GM19438 (cell line): Measurements from ENCODE around the gene SNCB.

Source experiments
- ATAC-seq: cut with Tn5 transposase; IDR thresholded peaks from one replicate; pipeline ENCODE4 v1.9.1; 2021; ENCODE audit warnings: low read depth; ENCODE audit not compliant: unreplicated experiment

SNCB gene

DNA sequence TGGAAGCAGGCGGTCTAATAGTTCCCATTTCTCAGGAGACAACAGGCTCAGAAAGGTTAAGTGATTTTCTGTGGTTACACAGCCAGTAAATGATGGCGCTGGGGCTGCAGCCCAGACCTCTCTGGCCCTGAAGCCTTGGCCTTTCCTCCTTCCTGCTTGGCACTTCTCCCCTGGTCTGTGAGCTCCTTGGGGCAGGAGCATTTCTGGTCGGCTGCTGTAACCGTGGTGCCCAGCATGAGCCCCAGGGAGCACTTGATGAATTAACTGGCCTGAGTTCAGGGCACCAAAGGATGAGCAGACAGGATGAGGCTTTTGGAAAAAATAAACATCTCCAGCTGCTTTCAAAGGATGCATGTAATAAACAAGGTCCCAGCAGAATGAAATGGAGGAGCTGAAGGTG lies 51.0 kb downstream of the SNCB start:
- ATAC-seq = no peak

GRCh38 chr5:176578391-176578808 lies 51.9 kb downstream of the SNCB start:
- peak; percentile 60 for ATAC-seq

DNA sequence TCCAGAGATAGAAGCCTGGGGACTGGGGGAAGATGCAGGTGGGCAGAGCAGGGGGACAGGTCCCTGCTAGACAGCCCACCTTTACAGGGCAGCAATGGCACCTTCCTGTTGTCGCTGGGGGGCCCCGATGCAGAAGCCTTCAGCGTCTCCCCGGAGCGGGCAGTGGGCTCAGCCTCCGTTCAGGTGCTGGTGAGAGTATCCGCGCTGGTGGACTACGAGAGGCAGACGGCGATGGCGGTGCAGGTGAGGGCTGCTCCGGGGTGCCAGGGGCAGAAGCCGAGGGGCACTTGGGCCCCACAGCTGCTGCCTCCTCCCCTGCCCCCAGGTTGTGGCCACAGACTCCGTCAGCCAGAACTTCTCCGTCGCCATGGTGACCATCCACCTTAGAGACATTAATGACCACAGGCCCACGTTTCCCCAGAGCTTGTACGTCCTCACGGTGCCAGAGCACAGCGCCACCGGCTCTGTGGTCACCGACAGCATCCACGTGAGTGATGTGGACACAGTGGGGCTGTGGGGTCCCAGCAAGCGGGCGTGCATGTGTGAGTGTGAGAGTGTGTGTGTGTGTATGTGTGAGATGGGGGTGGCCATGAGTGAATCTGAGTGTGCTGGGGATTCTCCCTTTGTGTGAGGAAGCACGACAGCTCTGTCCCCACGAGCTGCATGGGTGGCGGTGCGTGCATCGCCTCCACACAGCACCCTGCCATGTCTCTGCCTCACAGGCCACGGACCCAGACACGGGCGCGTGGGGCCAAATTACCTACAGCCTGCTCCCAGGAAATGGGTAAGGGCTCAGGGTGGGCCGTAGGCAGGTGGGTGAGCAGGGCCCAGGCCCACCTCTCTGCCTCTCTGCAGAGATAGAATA lies 52.8 kb downstream of the SNCB start:
- ATAC-seq = no peak

- no peak for ATAC-seq
Measured at GRCh38 chr5:176575488-176576422, 54.6 kb downstream of the SNCB start.

GRCh38 chr5:176575066-176575465 lies 55.3 kb downstream of the SNCB start:
- no peak for ATAC-seq

DNA sequence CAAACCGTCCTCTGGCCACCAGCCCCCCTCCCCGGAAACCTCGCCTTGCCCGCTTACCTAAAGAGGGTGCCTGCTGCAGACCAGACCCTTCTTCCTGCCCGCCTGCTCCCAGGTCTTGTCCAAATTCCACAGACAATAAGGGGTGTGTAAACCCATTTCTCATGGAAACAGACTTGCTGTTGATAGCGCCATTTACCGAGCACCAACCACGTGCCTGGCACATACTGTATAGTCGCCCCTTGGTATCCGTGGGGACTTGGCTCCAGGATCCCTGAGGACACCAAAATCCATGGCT lies 56.1 kb downstream of the SNCB start:
- no peak for ATAC-seq

GRCh38 chr5:176573564-176574296 lies 56.6 kb downstream of the SNCB start:
- peak; percentile 81 for ATAC-seq
